Activated T-cell treated with anti-CD3 and anti-CD28 coated beads for 24 hours (primary cell): ENCODE measurements around the gene MLYCD.

Source experiments
- DNase-seq: peaks from one replicate; pipeline ENCODE4 v3.0.0-alpha.2; 2020; ENCODE audit warnings: low read depth

The MLYCD gene

GRCh38 chr16:83898463-83899271 lies at the start of gene MLYCD:
Gene MLYCD, plus strand, starts transcription at chr16:83899115. Its CDS starts 30 bp downstream, at chr16:83899145.
- DNase-seq, result peak; percentile 64

GRCh38 chr16:83849421-83849820 lies 49.5 kb upstream of the MLYCD start:
- no peak for DNase-seq

GRCh38 chr16:83850947-83851346 lies 48.0 kb upstream of the MLYCD start:
- DNase-seq, result no peak

- no peak for DNase-seq
These were observed 47.4 kb upstream of the MLYCD start for GRCh38 chr16:83851473-83851872.

- no peak for DNase-seq
These were observed 46.1 kb upstream of the MLYCD start for GRCh38 chr16:83852774-83853173.

GRCh38 chr16:83853834-83854233 lies 45.1 kb upstream of the MLYCD start:
- DNase-seq, result no peak

GRCh38 chr16:83854420-83854819 lies 44.5 kb upstream of the MLYCD start:
- DNase-seq, result no peak

- DNase-seq, result no peak
These were observed 42.1 kb upstream of the MLYCD start for GRCh38 chr16:83856792-83857191.

- DNase-seq, result no peak
These were observed 39.6 kb upstream of the MLYCD start for GRCh38 chr16:83859265-83859664.

GRCh38 chr16:83862661-83863060 lies 36.3 kb upstream of the MLYCD start:
- DNase-seq, result no peak

- no peak for DNase-seq
These were observed 35.2 kb upstream of the MLYCD start for GRCh38 chr16:83863682-83864081.

- no peak for DNase-seq
These were observed 28.1 kb upstream of the MLYCD start for GRCh38 chr16:83870830-83871229.

- no peak for DNase-seq
These were observed 20.1 kb upstream of the MLYCD start for GRCh38 chr16:83878838-83879237.

GRCh38 chr16:83882163-83882885 lies 16.6 kb upstream of the MLYCD start:
- DNase-seq, result no peak

GRCh38 chr16:83886199-83886971 lies 12.5 kb upstream of the MLYCD start:
- no peak for DNase-seq

GRCh38 chr16:83887080-83887479 lies 11.8 kb upstream of the MLYCD start:
- no peak for DNase-seq

- DNase-seq, result no peak
These were observed 11.4 kb upstream of the MLYCD start for GRCh38 chr16:83887564-83887963.

- no peak for DNase-seq
These were observed 10.3 kb upstream of the MLYCD start for GRCh38 chr16:83888672-83889044.

- no peak for DNase-seq
These were observed 8.6 kb upstream of the MLYCD start for GRCh38 chr16:83890359-83890758.

- DNase-seq, result no peak
These were observed 7.2 kb upstream of the MLYCD start for GRCh38 chr16:83891742-83892141.

GRCh38 chr16:83895243-83895642 lies 3.7 kb upstream of the MLYCD start:
- no peak for DNase-seq

GRCh38 chr16:83895942-83896341 lies 3.0 kb upstream of the MLYCD start:
- no peak for DNase-seq
